PC-3 (cell line): ENCODE data around the gene MT1M.

ENCODE experiments used
- CTCF ChIP-seq: fragments of 300-600 bp; sonication (generic); conservative IDR thresholded peaks from 2 replicates; pipeline ENCODE4 v1.5.1; 2017; ENCODE audit warnings: antibody characterized with exemption, low read depth, mild to moderate bottlenecking, low read length
- EZH2 ChIP-seq: fragments of 300-600 bp; sonication (generic); IDR thresholded peaks from one replicate; pipeline ENCODE4 v1.6.1; 2017; ENCODE audit warnings: antibody characterized with exemption, mild to moderate bottlenecking, low read length; ENCODE audit not compliant: unreplicated experiment
- EZH2phosphoT487 ChIP-seq: fragments of 300-600 bp; sonication (generic); IDR thresholded peaks from 2 replicates; pipeline ENCODE4 v1.6.1; 2018; ENCODE audit warnings: mild to moderate bottlenecking, antibody characterized with exemption, low read length, borderline replicate concordance

GRCh38 chr16:56613706-56614105, 18.8 kb upstream of the MT1M start:
- no peak for TF ChIP-seq CTCF
- TF ChIP-seq EZH2, result no peak
- no peak for TF ChIP-seq EZH2phosphoT487
